ENCODE measurements around the gene DRAP1. TPM values are rescaled to one million over a fixed set of nuclear protein-coding genes. Genes with fewer than 3 reads are reported as not detected.
A peak's percentile ranks its signal among the peaks of the same experiment; 100 is the strongest.

The DRAP1 gene
- total RNA-seq, 1 experiment from 2014 or later: 581 TPM

DNA sequence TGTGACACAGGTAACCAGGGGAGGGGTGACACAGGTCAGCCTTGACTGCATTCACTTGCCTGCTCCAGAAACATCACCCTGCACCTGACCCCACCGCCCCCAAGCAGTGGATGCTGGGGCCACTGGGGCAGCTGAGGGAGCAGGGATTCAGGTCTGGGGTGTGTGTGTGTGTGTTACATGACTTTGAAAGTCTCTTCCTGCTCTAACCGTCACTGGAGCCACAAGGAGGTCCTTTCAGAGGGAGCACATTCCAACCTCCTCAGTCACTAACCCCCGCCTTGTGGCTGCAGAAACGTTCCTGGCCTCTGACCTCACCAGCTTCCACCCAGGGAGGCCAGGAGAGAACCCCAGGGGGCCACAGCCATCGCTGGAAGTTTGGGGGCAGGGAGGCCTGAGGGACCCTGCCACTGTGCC is 16.2 kb upstream of the DRAP1 start:
- in situ Hi-C loops (cut with HindIII; ENCODE audit: low pct_unique_long_range_greater_than_20kb, low sequenced_read_pairs): no loop called here
- H3K4me1 ChIP-seq (ENCODE audit: control insufficient read depth, insufficient read depth, low read length): peaks cover 59% of the 10 kb centered on the region

DNA sequence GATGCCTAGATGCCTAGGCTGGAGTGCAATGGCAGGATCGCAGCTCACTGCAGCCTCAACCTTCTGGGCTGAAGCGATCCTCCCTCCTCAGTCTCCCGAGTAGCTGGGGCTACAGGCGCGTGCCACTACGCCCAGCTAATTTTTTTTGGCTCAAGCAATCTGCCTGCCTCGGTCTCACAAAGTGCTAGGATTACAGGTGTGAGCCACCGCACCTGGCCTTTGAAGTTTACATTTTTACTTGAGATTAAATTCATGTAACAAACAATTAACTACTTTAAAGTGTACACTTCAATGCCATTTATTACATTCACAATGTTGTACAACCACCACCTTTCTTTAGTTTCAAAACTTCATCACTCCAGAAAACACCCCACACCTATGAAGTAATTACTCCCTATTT is 15.5 kb upstream of the DRAP1 start:
- ATAC-seq (peak; percentile 1; the same call in 1 of the 2 replicates), DNase-seq (ENCODE audit: low read depth, low spot score) (no peak)
- H3K36me3 ChIP-seq (ENCODE audit: control insufficient read depth, insufficient read depth, low read length): no peaks in the 10 kb centered on the region
- H3K4me3 ChIP-seq (ENCODE audit: low read depth in 2 of 2, low read length in 2 of 2): no peak overlapping the region
- no peaks in the 10 kb centered on the region for H3K27me3 ChIP-seq (ENCODE audit: control insufficient read depth, insufficient read depth, low read length)
- H3K4me1 ChIP-seq (ENCODE audit: control insufficient read depth, insufficient read depth, low read length): peaks cover 65% of the 10 kb centered on the region
- peak overlapping the region; percentile 99 for H3K27ac ChIP-seq (ENCODE audit: low read length)
- ChIA-PET POLR2A (interaction anchor here (0.6 to 0.7 kb wide), 2 partner anchors 8 to 12 kb away, joined by 3 read pairs; no protein-coding TSS in a partner anchor), CTCF (interaction anchor here (1.0 kb wide), 1 partner anchor 8 kb away, joined by 3 read pairs; no protein-coding TSS in a partner anchor)
- in situ Hi-C loops (cut with HindIII; ENCODE audit: low pct_unique_long_range_greater_than_20kb, low sequenced_read_pairs) (no loop called here), intact Hi-C loops (cut with micrococcal nuclease; ENCODE audit: unreplicated experiment) (no loop called here)
- TF ChIP-seq SIN3A (IDR thresholded peaks at IDR 0.05; ENCODE audit: borderline replicate concordance, insufficient read depth, low read depth, low read length) (no peak), TCF7L2 (IDR thresholded peaks at IDR 0.05; ENCODE audit: low read depth, low read length) (peak; percentile 83), POLR2AphosphoS5 (IDR thresholded peaks at IDR 0.05; ENCODE audit: low read depth, low read length) (no peak; the same call in 1 of the 2 replicates)
- TF ChIP-seq, protein P1, sequence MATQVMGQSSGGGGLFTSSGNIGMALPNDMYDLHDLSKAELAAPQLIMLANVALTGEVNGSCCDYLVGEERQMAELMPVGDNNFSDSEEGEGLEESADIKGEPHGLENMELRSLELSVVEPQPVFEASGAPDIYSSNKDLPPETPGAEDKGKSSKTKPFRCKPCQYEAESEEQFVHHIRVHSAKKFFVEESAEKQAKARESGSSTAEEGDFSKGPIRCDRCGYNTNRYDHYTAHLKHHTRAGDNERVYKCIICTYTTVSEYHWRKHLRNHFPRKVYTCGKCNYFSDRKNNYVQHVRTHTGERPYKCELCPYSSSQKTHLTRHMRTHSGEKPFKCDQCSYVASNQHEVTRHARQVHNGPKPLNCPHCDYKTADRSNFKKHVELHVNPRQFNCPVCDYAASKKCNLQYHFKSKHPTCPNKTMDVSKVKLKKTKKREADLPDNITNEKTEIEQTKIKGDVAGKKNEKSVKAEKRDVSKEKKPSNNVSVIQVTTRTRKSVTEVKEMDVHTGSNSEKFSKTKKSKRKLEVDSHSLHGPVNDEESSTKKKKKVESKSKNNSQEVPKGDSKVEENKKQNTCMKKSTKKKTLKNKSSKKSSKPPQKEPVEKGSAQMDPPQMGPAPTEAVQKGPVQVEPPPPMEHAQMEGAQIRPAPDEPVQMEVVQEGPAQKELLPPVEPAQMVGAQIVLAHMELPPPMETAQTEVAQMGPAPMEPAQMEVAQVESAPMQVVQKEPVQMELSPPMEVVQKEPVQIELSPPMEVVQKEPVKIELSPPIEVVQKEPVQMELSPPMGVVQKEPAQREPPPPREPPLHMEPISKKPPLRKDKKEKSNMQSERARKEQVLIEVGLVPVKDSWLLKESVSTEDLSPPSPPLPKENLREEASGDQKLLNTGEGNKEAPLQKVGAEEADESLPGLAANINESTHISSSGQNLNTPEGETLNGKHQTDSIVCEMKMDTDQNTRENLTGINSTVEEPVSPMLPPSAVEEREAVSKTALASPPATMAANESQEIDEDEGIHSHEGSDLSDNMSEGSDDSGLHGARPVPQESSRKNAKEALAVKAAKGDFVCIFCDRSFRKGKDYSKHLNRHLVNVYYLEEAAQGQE (IDR thresholded peaks at IDR 0.05; ENCODE audit: insufficient read depth in 1 of 2, low read depth in 2 of 2, low read length in 1 of 2): no peak
- TF ChIP-seq, protein P2, sequence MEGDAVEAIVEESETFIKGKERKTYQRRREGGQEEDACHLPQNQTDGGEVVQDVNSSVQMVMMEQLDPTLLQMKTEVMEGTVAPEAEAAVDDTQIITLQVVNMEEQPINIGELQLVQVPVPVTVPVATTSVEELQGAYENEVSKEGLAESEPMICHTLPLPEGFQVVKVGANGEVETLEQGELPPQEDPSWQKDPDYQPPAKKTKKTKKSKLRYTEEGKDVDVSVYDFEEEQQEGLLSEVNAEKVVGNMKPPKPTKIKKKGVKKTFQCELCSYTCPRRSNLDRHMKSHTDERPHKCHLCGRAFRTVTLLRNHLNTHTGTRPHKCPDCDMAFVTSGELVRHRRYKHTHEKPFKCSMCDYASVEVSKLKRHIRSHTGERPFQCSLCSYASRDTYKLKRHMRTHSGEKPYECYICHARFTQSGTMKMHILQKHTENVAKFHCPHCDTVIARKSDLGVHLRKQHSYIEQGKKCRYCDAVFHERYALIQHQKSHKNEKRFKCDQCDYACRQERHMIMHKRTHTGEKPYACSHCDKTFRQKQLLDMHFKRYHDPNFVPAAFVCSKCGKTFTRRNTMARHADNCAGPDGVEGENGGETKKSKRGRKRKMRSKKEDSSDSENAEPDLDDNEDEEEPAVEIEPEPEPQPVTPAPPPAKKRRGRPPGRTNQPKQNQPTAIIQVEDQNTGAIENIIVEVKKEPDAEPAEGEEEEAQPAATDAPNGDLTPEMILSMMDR (IDR thresholded peaks at IDR 0.05): no peak
- BruUV-seq (replicated peaks): no TSS peak
- no peaks in the 10 kb centered on the region for H3K9me3 ChIP-seq (ENCODE audit: control insufficient read depth, insufficient read depth, low read depth, low read length)

More for the DNA sequence above, 16.2 kb upstream of the DRAP1 start:
- peak; percentile 69 for ATAC-seq
- H3K27ac ChIP-seq (ENCODE audit: low read length): peak overlapping the region; percentile 99
- TF ChIP-seq POLR2AphosphoS5 (IDR thresholded peaks at IDR 0.05; ENCODE audit: low read depth, low read length) (peak; percentile 92), SIN3A (IDR thresholded peaks at IDR 0.05; ENCODE audit: borderline replicate concordance, insufficient read depth, low read depth, low read length) (peak; percentile 83; the same call in 1 of the 2 replicates), TCF7L2 (IDR thresholded peaks at IDR 0.05; ENCODE audit: low read depth, low read length) (no peak)
- TF ChIP-seq, protein P2 (IDR thresholded peaks at IDR 0.05): no peak
- TF ChIP-seq, protein P1 (IDR thresholded peaks at IDR 0.05; ENCODE audit: insufficient read depth in 1 of 2, low read depth in 2 of 2, low read length in 1 of 2): no peak
- peak; percentile 95 for DNase-seq (ENCODE audit: low read depth, low spot score)
- ChIA-PET POLR2A (interaction anchor here (0.7 to 3.4 kb wide), 2 partner anchors 9 to 14 kb away, joined by 3 to 35 read pairs; no protein-coding TSS in a partner anchor), CTCF (interaction anchor here (1.0 kb wide), 1 partner anchor 9 kb away, joined by 3 read pairs; no protein-coding TSS in a partner anchor)
- peak overlapping the region in 1 of 2 experiments; percentile 15; a peak in 2 of 4 replicates for H3K4me3 ChIP-seq (ENCODE audit: low read depth in 2 of 2, low read length in 2 of 2)
- BruUV-seq (replicated peaks): no TSS peak
- H3K27me3 ChIP-seq (ENCODE audit: control insufficient read depth, insufficient read depth, low read length): no peaks in the 10 kb centered on the region
- H3K9me3 ChIP-seq (ENCODE audit: control insufficient read depth, insufficient read depth, low read depth, low read length): no peaks in the 10 kb centered on the region
- H3K36me3 ChIP-seq (ENCODE audit: control insufficient read depth, insufficient read depth, low read length): no peaks in the 10 kb centered on the region; the same call in 1 of the 2 replicates
- intact Hi-C loops (cut with micrococcal nuclease; ENCODE audit: unreplicated experiment): no loop called here

Data from Panc1 (cell line).